Keratinocyte (primary cell): ENCODE measurements around the gene HBD. TPM values are rescaled to one million over a fixed set of nuclear protein-coding genes. Genes with fewer than 3 reads are reported as not detected.

Source experiments
- DNase-seq: peaks from one replicate; pipeline ENCODE4 v3.0.0-alpha.2; 2011; ENCODE audit warnings: low read depth, missing footprints, low spot score
- FAIRE-seq: peaks from 2 replicates; lab custom pipeline; 2011; peaks lifted over from hg19 to GRCh38; lab: Jason Lieb, UNC
- H2AFZ ChIP-seq: 2 replicates; pipeline ENCODE4 v1.6.0; 2012; ENCODE audit warnings: low read length, control low read depth, inconsistent platforms; ENCODE audit not compliant: control insufficient read depth
- H3K27ac ChIP-seq: 2 replicates; pipeline ENCODE4 v1.5.1; 2011; ENCODE audit warnings: low read length; ENCODE audit not compliant: control insufficient read depth, insufficient read depth
- H3K27me3 ChIP-seq: 3 replicates; pipeline ENCODE4 v1.6.0; 2011; ENCODE audit warnings: low read length; ENCODE audit not compliant: control insufficient read depth, insufficient read depth; ENCODE audit errors: extremely low read depth
- H3K36me3 ChIP-seq, 2 experiments: 2 replicates in 1 of 2; 3 replicates in 1 of 2; pipeline ENCODE4 v1.5.1; 2011; ENCODE audit warnings: low read length in 2 of 2, mild to moderate bottlenecking in 1 of 2; ENCODE audit not compliant: control insufficient read depth in 2 of 2, insufficient read depth in 2 of 2; ENCODE audit errors: extremely low read depth in 1 of 2
- H3K4me1 ChIP-seq: 3 replicates; pipeline ENCODE4 v1.5.1; 2011; ENCODE audit warnings: low read length; ENCODE audit not compliant: control insufficient read depth, insufficient read depth; ENCODE audit errors: extremely low read depth
- H3K4me2 ChIP-seq: 3 replicates; pipeline ENCODE4 v1.6.0; 2011; ENCODE audit warnings: low read depth, low read length; ENCODE audit not compliant: control insufficient read depth, insufficient read depth; ENCODE audit errors: extremely low read depth
- H3K4me3 ChIP-seq, 3 experiments: fragments of 200-600 bp in 1 of 3; sonication (generic) in 1 of 3; 2 replicates in 2 of 3; 3 replicates in 1 of 3; pipeline ENCODE4 v1.5.1; 2011 to 2016; ENCODE audit warnings: low read length in 3 of 3, mild to moderate bottlenecking in 3 of 3, control low read depth in 2 of 3, inconsistent platforms in 1 of 3, low read depth in 1 of 3, mixed read lengths in 1 of 3, mixed run types in 1 of 3, moderate library complexity in 1 of 3; ENCODE audit not compliant: control insufficient read depth in 2 of 3, insufficient read depth in 2 of 3; ENCODE audit errors: extremely low read depth in 1 of 3
- H3K79me2 ChIP-seq: 2 replicates; pipeline ENCODE4 v1.6.0; 2012; ENCODE audit warnings: low read length; ENCODE audit not compliant: control insufficient read depth, insufficient read depth
- H3K9ac ChIP-seq: 3 replicates; pipeline ENCODE4 v1.6.0; 2011; ENCODE audit warnings: low read length; ENCODE audit not compliant: control insufficient read depth, insufficient read depth; ENCODE audit errors: extremely low read depth
- H3K9me1 ChIP-seq: 3 replicates; pipeline ENCODE4 v1.6.0; 2011; ENCODE audit warnings: low read length; ENCODE audit not compliant: control insufficient read depth, insufficient read depth; ENCODE audit errors: extremely low read depth
- H3K9me3 ChIP-seq: 2 replicates; pipeline ENCODE4 v1.5.1; 2012; ENCODE audit warnings: low read depth, low read length; ENCODE audit not compliant: control insufficient read depth
- H4K20me1 ChIP-seq: 3 replicates; pipeline ENCODE4 v1.6.0; 2011; ENCODE audit warnings: low read length; ENCODE audit not compliant: control insufficient read depth, insufficient read depth; ENCODE audit errors: extremely low read depth
- EZH2 ChIP-seq: IDR thresholded peaks from one replicate; pipeline ENCODE4 v1.6.1; 2012; ENCODE audit warnings: inconsistent platforms, mild to moderate bottlenecking, low read length, moderate library complexity
- dilution Hi-C: fragments of 300-500 bp; cut with MboI; formaldehyde crosslinking; loops from one replicate; pipeline ENCODE4 v1.7.0; 2020; ENCODE audit warnings: low sequenced_read_pairs; ENCODE audit not compliant: extremely low pct_ligation_motif_present
- polyA plus RNA-seq, 5 experiments: library from polyadenylated mRNA; depleted of rRNA in 3 of 5; stranded (reverse) in 3 of 5; stranded (forward) in 1 of 5; unstranded in 1 of 5; fragments of >200 nt; gene quantifications; 1 replicate in 1 of 5; 2 replicates in 3 of 5; 3 replicates in 1 of 5; pipeline versions ENCODE4 v1.2.1 to v1.2.3, GENCODE V29; 2011 to 2012; ENCODE audit warnings: missing spikeins in 2 of 5, low read depth in 1 of 5, low replicate concordance in 1 of 5
- TF ChIP-seq, protein P1 (sequence below), 3 experiments: IDR thresholded peaks in 1 of 3; conservative IDR thresholded peaks in 1 of 3; optimal IDR thresholded peaks in 1 of 3; 2 replicates in 2 of 3; 3 replicates in 1 of 3; pipeline versions ENCODE3 to v1.5.1; 2011; ENCODE audit warnings: low read length in 3 of 3, mild to moderate bottlenecking in 3 of 3, moderate library complexity in 2 of 3, control low read depth in 1 of 3, inconsistent platforms in 1 of 3; ENCODE audit not compliant: insufficient read depth in 2 of 3; ENCODE audit errors: extremely low read depth in 1 of 3

Gene HBD
- polyA plus RNA-seq, 1 donor (not counting 4 experiments of a cell fraction or from before 2014, with no cell fraction given): not detected

DNA sequence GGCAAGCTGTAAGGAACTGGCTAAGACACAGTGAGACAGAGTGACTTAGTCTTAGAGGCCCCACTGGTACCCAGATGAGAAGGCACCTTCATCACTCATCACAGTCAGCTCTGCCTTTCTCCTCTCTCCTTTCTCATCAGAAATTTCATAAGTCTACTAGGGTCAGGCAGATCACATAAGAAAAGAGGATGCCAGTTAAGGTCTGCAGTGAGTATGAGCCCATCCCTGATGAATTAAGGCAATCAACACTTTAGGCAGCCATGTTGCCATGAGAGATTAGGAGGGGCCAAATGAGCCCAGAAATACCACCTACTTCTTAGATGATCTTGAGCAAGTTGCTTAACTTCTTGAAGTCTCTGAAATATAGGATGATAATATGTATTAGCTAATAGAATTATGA is 47.3 kb upstream of the HBD start:
- H3K27me3 ChIP-seq: no peaks in the 10 kb centered on the region
- no peak overlapping the region for H3K4me2 ChIP-seq
- no peak for TF ChIP-seq EZH2
- TF ChIP-seq, protein P1, sequence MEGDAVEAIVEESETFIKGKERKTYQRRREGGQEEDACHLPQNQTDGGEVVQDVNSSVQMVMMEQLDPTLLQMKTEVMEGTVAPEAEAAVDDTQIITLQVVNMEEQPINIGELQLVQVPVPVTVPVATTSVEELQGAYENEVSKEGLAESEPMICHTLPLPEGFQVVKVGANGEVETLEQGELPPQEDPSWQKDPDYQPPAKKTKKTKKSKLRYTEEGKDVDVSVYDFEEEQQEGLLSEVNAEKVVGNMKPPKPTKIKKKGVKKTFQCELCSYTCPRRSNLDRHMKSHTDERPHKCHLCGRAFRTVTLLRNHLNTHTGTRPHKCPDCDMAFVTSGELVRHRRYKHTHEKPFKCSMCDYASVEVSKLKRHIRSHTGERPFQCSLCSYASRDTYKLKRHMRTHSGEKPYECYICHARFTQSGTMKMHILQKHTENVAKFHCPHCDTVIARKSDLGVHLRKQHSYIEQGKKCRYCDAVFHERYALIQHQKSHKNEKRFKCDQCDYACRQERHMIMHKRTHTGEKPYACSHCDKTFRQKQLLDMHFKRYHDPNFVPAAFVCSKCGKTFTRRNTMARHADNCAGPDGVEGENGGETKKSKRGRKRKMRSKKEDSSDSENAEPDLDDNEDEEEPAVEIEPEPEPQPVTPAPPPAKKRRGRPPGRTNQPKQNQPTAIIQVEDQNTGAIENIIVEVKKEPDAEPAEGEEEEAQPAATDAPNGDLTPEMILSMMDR (optimal IDR thresholded peaks at IDR 0.05 in 1 of 3, IDR thresholded peaks at IDR 0.05 in 1 of 3, conservative IDR thresholded peaks at IDR 0.05 in 1 of 3; ENCODE audit: extremely low read depth in 1 of 3, insufficient read depth in 2 of 3, low read length in 3 of 3): no peak
- DNase-seq (no peak), FAIRE-seq (no peak)
- no peaks in the 10 kb centered on the region for H3K9me3 ChIP-seq
- no peaks in the 10 kb centered on the region for H3K79me2 ChIP-seq
- no peak overlapping the region for H3K4me3 ChIP-seq
- H2AFZ ChIP-seq: no peak overlapping the region
- H3K4me1 ChIP-seq: peaks cover 24% of the 10 kb centered on the region
- peaks cover 2% of the 10 kb centered on the region for H3K9me1 ChIP-seq
- H3K9ac ChIP-seq: no peak overlapping the region
- no peaks in the 10 kb centered on the region for H3K36me3 ChIP-seq
- H4K20me1 ChIP-seq: no peaks in the 10 kb centered on the region
- dilution Hi-C loops: no loop called here
- no peak overlapping the region for H3K27ac ChIP-seq

DNA sequence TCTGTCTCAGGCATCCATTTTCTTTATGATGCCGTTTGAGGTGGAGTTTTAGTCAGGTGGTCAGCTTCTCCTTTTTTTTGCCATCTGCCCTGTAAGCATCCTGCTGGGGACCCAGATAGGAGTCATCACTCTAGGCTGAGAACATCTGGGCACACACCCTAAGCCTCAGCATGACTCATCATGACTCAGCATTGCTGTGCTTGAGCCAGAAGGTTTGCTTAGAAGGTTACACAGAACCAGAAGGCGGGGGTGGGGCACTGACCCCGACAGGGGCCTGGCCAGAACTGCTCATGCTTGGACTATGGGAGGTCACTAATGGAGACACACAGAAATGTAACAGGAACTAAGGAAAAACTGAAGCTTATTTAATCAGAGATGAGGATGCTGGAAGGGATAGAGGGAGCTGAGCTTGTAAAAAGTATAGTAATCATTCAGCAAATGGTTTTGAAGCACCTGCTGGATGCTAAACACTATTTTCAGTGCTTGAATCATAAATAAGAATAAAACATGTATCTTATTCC is 46.4 kb upstream of the HBD start:
- TF ChIP-seq, protein P1 (optimal IDR thresholded peaks at IDR 0.05 in 1 of 3, IDR thresholded peaks at IDR 0.05 in 1 of 3, conservative IDR thresholded peaks at IDR 0.05 in 1 of 3; ENCODE audit: extremely low read depth in 1 of 3, insufficient read depth in 2 of 3, low read length in 3 of 3): no peak
- no peak for TF ChIP-seq EZH2
- dilution Hi-C loops: no loop called here
- H3K36me3 ChIP-seq: no peaks in the 10 kb centered on the region
- H3K4me3 ChIP-seq: no peak overlapping the region
- peak; percentile 78 for FAIRE-seq
- H3K9me3 ChIP-seq: no peaks in the 10 kb centered on the region
- H3K4me2 ChIP-seq: peak overlapping the region; percentile 61
- H3K9me1 ChIP-seq: peaks cover 2% of the 10 kb centered on the region
- peak overlapping the region; percentile 10 for H3K27ac ChIP-seq
- H2AFZ ChIP-seq: no peak overlapping the region
- no peaks in the 10 kb centered on the region for H4K20me1 ChIP-seq
- DNase-seq: peak; percentile 94
- H3K79me2 ChIP-seq: no peaks in the 10 kb centered on the region
- H3K9ac ChIP-seq: no peak overlapping the region
- peaks cover 16% of the 10 kb centered on the region for H3K4me1 ChIP-seq
- H3K27me3 ChIP-seq: no peaks in the 10 kb centered on the region
